ENCODE data around the gene TMEM61.

DNA sequence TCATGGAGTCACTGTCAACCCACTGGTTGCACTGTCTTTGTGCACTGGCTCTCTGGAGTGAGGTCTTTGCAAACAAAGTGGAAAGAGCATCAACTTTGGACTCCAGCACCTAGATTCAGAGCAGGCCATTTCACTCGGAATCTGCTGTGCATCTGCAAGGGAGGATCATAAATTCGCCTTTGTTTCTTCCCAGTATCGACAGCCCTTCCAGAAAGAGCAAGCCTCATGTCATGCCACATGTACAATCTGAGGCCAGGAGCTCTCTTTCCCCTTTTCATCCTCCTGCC, 58.1 kb downstream of the TMEM61 start:
- TF ChIP-seq, protein P1, sequence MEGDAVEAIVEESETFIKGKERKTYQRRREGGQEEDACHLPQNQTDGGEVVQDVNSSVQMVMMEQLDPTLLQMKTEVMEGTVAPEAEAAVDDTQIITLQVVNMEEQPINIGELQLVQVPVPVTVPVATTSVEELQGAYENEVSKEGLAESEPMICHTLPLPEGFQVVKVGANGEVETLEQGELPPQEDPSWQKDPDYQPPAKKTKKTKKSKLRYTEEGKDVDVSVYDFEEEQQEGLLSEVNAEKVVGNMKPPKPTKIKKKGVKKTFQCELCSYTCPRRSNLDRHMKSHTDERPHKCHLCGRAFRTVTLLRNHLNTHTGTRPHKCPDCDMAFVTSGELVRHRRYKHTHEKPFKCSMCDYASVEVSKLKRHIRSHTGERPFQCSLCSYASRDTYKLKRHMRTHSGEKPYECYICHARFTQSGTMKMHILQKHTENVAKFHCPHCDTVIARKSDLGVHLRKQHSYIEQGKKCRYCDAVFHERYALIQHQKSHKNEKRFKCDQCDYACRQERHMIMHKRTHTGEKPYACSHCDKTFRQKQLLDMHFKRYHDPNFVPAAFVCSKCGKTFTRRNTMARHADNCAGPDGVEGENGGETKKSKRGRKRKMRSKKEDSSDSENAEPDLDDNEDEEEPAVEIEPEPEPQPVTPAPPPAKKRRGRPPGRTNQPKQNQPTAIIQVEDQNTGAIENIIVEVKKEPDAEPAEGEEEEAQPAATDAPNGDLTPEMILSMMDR (conservative IDR thresholded peaks at IDR 0.05 in 1 of 2, IDR thresholded peaks at IDR 0.05 in 1 of 2; ENCODE audit: low read depth in 1 of 2, low read length in 2 of 2) = no peak
- no peak for TF ChIP-seq EZH2 (IDR thresholded peaks at IDR 0.05; ENCODE audit: low read length, missing control alignments)
